DND-41 (cell line): ENCODE measurements around the gene MRM2.

ENCODE experiments used
- CTCF ChIP-seq: IDR thresholded peaks from 2 replicates; pipeline ENCODE4 v1.5.1; 2012; ENCODE audit warnings: borderline replicate concordance, low read length, moderate library complexity, mild to moderate bottlenecking; ENCODE audit not compliant: poor library complexity, severe bottlenecking; ENCODE audit errors: extremely low read depth
- EZH2 ChIP-seq: IDR thresholded peaks from 3 replicates; pipeline ENCODE4 v1.6.1; 2012; ENCODE audit warnings: borderline replicate concordance, low read depth, mild to moderate bottlenecking, moderate library complexity, low read length, inconsistent platforms; ENCODE audit not compliant: severe bottlenecking

- no peak for TF ChIP-seq CTCF
- TF ChIP-seq EZH2 = no peak
Measured at GRCh38 chr7:2270495-2270894, 28.5 kb upstream of the MRM2 start.
